ENCODE data around the gene ZNF532. TPM values are rescaled to one million over a fixed set of nuclear protein-coding genes. Genes with fewer than 3 reads are reported as not detected.

Gene ZNF532
- total RNA-seq, 1 experiment from 2014 or later, result 258 TPM

DNA sequence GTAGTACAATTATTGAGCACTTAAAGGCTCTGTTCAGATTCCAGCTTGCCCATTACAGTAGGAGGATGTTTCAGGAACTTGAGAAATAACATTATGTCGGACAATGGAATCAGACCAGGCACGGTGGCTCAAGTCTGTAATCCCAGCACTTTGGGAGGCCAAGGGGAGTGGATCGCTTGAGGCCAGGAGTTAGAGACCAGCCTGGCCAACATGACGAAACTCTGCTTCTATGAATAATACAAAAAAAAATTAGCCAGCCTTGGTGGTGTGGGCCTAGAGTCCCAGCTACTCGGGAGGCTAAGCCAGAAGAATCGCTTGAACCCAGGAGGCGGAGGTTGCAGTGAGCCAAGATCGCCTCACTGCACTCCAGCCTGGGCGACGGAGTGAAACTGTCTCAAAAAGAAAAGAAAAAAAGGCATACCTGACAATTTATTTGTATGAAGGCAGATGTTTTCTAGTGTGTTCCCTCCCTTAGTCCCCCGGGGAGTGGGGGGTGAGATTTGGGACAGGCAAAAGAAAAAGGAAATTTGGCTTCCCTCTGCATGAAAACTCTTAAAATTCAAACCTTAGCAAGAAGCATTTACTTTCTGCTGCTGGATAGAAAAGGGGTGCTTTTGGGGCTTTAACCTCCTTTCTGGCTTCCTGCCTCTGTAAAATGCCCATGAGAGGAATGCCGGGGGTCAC, 13.7 kb upstream of the ZNF532 start:
- no peaks in the 10 kb centered on the region for H3K9me3 ChIP-seq (ENCODE audit: control insufficient read depth, low read depth, low read length)
- H3K14ac ChIP-seq (ENCODE audit: insufficient read depth, low read length), result 0 out of 2 replicates have a peak overlapping the region, but pooled peaks have one; percentile 34
- no CpG with 5 or more reads among the region's 12 CpGs for WGBS (ENCODE audit: extremely low coverage, insufficient read length, low lambda C conversion rate)
- H3K56ac ChIP-seq (ENCODE audit: insufficient read length, low read depth, low read length), result no peak overlapping the region
- H2BK15ac ChIP-seq (ENCODE audit: low read depth, low read length), result no peak overlapping the region
- no peak overlapping the region for H3K9ac ChIP-seq (ENCODE audit: extremely low read depth, insufficient read length, low read length)
- no peak overlapping the region for H2BK12ac ChIP-seq (ENCODE audit: insufficient read length, low read depth, low read length)
- H3K36me3 Mint-ChIP-seq (ENCODE audit: insufficient read depth in 1 of 3, low read depth in 3 of 3), result peaks cover 0 to 7% (median 2%) of the 10 kb centered on the region in 3 experiments; a peak in 2 of 7 replicates
- H3K4me2 ChIP-seq (ENCODE audit: insufficient read depth, insufficient read length, low read length), result peak overlapping the region; percentile 7
- no peaks in the 10 kb centered on the region for H3K27me3 ChIP-seq (ENCODE audit: insufficient read depth, low read length)
- H3K4me3 Mint-ChIP-seq, result peak overlapping the region in 1 of 2 experiments; percentile 63; a peak in 3 of 5 replicates
- H2AK5ac ChIP-seq (ENCODE audit: insufficient read length, low read length), result peak overlapping the region; percentile 43
- H4K20me1 ChIP-seq (ENCODE audit: control insufficient read depth, insufficient read depth, insufficient read length), result no peaks in the 10 kb centered on the region
- no peaks in the 10 kb centered on the region; a peak in 1 of 5 replicates for H3K9me3 Mint-ChIP-seq
- no peak overlapping the region for H4K91ac ChIP-seq (ENCODE audit: insufficient read length, low read depth, low read length)
- no peak overlapping the region for H2BK120ac ChIP-seq (ENCODE audit: low read depth, low read length, poor library complexity, severe bottlenecking)
- H3K18ac ChIP-seq (ENCODE audit: insufficient read length, low read depth, low read length), result peak overlapping the region; percentile 56
- DNase-seq, result no peak
- H3K23me2 ChIP-seq (ENCODE audit: insufficient read length, low read depth, low read length, poor library complexity, severe bottlenecking), result no peaks in the 10 kb centered on the region
- peak overlapping the region; percentile 17 for H3K27ac ChIP-seq (ENCODE audit: insufficient read length, low read depth, low read length)
- H3K4me1 ChIP-seq (ENCODE audit: insufficient read depth, low read length), result peaks cover 26% of the 10 kb centered on the region; the same call in 1 of the 2 replicates
- no peak overlapping the region for H2BK20ac ChIP-seq (ENCODE audit: low read depth, low read length, poor library complexity, severe bottlenecking)
- H3K4me1 Mint-ChIP-seq, result peaks cover 58 to 68% of the 10 kb centered on the region in 2 experiments
- no peak overlapping the region for H4K5ac ChIP-seq (ENCODE audit: insufficient read length, low read depth, low read length)
- H3K79me1 ChIP-seq (ENCODE audit: insufficient read depth, low read depth, low read length, poor library complexity, severe bottlenecking), result no peaks in the 10 kb centered on the region
- H3K27ac Mint-ChIP-seq, result peak overlapping the region; percentile 95 to 99 (median 97)
- peak overlapping the region; percentile 95 for H3T11ph ChIP-seq (ENCODE audit: low read length)
- H3K79me2 ChIP-seq (ENCODE audit: insufficient read depth, low read length), result 0 out of 2 replicates have a peak, but pooled peaks cover 2% of the 10 kb centered on the region
- H3K23ac ChIP-seq (ENCODE audit: insufficient read length, low read depth, low read length), result no peak overlapping the region
- H3K27me3 Mint-ChIP-seq (ENCODE audit: low read depth), result no peaks in the 10 kb centered on the region
- no peak overlapping the region for H2AFZ ChIP-seq (ENCODE audit: low read length)
- TF ChIP-seq, protein P1, sequence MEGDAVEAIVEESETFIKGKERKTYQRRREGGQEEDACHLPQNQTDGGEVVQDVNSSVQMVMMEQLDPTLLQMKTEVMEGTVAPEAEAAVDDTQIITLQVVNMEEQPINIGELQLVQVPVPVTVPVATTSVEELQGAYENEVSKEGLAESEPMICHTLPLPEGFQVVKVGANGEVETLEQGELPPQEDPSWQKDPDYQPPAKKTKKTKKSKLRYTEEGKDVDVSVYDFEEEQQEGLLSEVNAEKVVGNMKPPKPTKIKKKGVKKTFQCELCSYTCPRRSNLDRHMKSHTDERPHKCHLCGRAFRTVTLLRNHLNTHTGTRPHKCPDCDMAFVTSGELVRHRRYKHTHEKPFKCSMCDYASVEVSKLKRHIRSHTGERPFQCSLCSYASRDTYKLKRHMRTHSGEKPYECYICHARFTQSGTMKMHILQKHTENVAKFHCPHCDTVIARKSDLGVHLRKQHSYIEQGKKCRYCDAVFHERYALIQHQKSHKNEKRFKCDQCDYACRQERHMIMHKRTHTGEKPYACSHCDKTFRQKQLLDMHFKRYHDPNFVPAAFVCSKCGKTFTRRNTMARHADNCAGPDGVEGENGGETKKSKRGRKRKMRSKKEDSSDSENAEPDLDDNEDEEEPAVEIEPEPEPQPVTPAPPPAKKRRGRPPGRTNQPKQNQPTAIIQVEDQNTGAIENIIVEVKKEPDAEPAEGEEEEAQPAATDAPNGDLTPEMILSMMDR (conservative IDR thresholded peaks at IDR 0.05), result no peak
- peak overlapping the region; percentile 60 for H3K4ac ChIP-seq (ENCODE audit: low read depth, low read length)
- no peak overlapping the region for H2BK5ac ChIP-seq (ENCODE audit: insufficient read length, low read length)
- no peak overlapping the region for H4K8ac ChIP-seq (replicated peaks; ENCODE audit: insufficient read length, low read depth, low read length)

All from H9 (cell line).